ENCODE data around the gene KCNQ1.

Gene KCNQ1

GRCh38 chr11:2708757-2709281 lies 264.0 kb downstream of the KCNQ1 start:
- DNase-seq: no peak

GRCh38 chr11:2709429-2709828 lies 264.6 kb downstream of the KCNQ1 start:
- DNase-seq: no peak

GRCh38 chr11:2711161-2711560 lies 266.4 kb downstream of the KCNQ1 start:
- DNase-seq: no peak

- no peak for DNase-seq
Observed at GRCh38 chr11:2713094-2713493, 268.3 kb downstream of the KCNQ1 start.

- DNase-seq: no peak
Observed at GRCh38 chr11:2713661-2714462, 269.1 kb downstream of the KCNQ1 start.

GRCh38 chr11:2714463-2714800 lies 269.6 kb downstream of the KCNQ1 start:
- DNase-seq: no peak

- no peak for DNase-seq
Observed at GRCh38 chr11:2714871-2715270, 270.1 kb downstream of the KCNQ1 start.

- no peak for DNase-seq
Observed at GRCh38 chr11:2715716-2716350, 271.0 kb downstream of the KCNQ1 start.

- DNase-seq: no peak
Observed at GRCh38 chr11:2716376-2717095, 271.7 kb downstream of the KCNQ1 start.

- DNase-seq: no peak
Observed at GRCh38 chr11:2717561-2718325, 272.9 kb downstream of the KCNQ1 start.

- no peak for DNase-seq
Observed at GRCh38 chr11:2718817-2719438, 274.1 kb downstream of the KCNQ1 start.

GRCh38 chr11:2719831-2720590 lies 275.2 kb downstream of the KCNQ1 start:
- DNase-seq: no peak

- DNase-seq: no peak
Observed at GRCh38 chr11:2721210-2721916, 276.6 kb downstream of the KCNQ1 start.

- DNase-seq: no peak
Observed at GRCh38 chr11:2722955-2723354, 278.1 kb downstream of the KCNQ1 start.

- DNase-seq: no peak
Observed at GRCh38 chr11:2724104-2724503, 279.3 kb downstream of the KCNQ1 start.

- no peak for DNase-seq
Observed at GRCh38 chr11:2724653-2725367, 280.0 kb downstream of the KCNQ1 start.

GRCh38 chr11:2725368-2726300 lies 280.8 kb downstream of the KCNQ1 start:
- no peak for DNase-seq

- no peak for DNase-seq
Observed at GRCh38 chr11:2726964-2727363, 282.2 kb downstream of the KCNQ1 start.

GRCh38 chr11:2728128-2728662 lies 283.4 kb downstream of the KCNQ1 start:
- DNase-seq: no peak

Measured in NCI-H2171 (cell line).